GM18508 (cell line): Measurements from ENCODE around the gene ZBTB17.
"Not testable (repeated sequence)": the region's sequence is repeated elsewhere in the genome, so short reads cannot be mapped to it uniquely, and the experiment has no call there.

Experiments
- ATAC-seq: cut with Tn5 transposase; IDR thresholded peaks from one replicate; pipeline ENCODE4 v1.9.1; 2021; ENCODE audit warnings: moderate number of reproducible peaks; ENCODE audit not compliant: insufficient read depth, unreplicated experiment

Gene ZBTB17

DNA sequence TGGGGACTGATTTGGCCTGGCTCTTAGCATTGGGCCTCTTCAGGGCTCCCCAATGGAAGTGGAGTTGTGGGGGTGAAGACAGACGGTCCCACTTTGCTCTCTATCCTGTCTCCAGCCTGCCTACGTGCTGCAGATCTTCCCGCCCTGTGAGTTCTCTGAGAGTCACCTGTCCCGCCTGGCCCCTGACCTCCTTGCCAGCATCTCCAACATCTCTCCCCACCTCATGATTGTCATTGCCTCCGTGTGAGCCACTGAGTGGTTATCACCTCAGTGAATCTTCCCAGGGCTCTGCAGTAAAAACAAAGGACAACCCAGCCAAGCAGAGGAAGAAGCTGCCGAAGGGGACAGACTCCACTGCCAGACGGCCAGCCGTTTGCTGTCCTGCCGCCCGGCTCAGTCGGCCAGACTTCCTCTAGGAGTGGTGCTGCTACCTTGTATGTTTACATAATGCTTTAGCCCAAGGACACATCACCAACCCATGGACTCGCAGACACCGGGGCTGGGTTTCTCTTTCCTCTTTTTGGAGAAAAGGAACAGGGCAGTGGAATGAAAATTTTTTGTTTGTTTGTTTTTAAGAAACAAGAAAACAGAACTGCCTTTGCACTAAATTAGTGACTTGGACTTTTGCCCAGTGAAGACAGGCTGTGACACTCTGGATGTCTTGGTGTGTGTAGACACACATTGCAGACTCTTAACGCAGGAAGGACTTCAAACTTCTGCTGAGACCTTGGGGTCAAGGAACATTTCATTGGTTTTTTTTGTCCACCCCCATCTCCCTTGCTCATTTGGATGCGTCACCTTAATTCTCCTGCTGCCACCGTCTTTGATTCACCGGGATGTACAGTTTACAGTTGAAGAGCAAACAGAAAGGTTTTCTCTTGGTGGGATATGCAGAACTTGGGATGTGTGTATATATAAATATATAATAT, 36.5 kb downstream of the ZBTB17 start:
- ATAC-seq, result no peak

DNA sequence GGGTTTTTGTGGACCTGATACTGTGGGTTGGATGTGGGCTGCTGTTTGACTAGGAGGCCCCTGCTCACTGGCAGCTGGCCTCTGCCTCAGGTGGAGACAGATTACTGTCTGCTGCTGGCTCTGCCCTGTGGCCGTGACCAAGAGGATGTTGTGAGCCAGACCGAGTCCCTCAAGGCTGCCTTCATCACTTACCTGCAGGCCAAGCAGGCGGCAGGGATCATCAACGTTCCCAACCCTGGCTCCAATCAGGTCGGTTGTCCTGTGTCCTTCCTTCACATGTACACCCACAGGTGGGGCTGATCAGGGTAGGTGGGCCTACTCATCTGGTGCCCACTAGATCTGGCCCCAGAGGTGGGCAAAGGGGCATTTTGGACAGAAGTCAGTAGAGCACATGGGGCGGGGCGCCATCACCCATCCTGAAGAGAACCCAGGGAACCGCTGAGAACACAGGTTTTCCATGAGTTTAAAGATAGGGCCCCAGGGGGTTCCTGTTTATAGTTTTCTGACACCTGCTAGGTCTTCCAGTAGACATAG, 37.2 kb downstream of the ZBTB17 start:
- ATAC-seq, result no peak

DNA sequence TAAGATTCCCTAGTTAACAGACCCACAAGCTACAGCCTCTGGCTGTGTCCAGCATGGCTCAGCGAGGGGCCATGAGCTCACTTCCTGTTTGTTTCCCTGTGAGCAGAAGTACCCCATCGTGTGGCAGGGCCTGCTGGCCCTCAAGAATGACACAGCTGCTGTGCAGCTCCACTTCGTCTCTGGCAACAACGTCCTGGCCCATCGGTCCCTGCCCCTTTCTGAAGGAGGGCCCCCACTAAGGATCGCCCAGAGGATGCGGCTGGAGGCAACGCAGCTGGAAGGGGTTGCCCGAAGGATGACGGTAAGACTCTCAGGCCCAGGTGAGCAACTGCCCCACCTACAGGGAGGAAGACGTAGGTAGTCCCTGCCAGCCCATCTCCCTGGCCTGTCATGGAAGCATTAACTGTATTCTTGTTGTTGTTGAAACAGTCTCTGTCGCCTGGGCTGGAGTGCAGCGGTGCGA, 38.2 kb downstream of the ZBTB17 start:
- ATAC-seq, result no peak

DNA sequence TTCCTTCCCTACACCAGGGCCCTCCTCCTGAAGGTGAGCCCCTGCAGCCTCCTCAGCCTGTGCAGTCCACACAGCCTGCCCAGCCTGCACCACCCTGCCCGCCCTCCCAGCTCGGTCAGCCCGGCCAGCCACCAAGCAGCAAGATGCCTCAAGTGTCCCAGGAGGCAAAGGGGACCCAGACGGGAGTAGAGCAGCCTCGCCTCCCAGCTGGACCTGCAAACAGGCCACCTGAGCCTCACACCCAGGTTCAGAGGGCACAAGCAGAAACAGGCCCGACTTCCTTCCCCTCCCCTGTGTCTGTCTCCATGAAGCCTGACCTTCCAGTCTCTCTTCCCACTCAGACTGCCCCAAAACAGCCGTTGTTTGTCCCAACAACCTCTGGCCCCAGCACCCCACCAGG, 38.8 kb downstream of the ZBTB17 start:
- ATAC-seq, result no peak

DNA sequence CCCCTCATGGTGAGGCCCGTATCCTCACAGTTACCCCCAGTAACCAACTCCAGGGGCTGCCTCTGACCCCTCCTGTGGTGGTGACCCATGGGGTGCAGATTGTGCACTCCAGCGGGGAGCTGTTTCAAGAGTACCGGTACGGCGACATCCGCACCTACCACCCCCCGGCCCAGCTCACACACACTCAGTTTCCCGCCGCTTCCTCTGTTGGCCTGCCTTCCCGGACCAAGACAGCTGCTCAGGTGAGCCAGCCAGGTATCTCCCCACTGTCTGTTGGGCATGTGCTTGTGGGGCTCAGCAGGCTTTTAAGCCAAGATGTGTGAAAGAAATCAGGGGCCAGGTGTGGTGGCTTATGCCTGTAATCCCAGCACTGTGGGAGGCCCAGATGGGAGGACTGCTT, 39.9 kb downstream of the ZBTB17 start:
- no peak for ATAC-seq

DNA sequence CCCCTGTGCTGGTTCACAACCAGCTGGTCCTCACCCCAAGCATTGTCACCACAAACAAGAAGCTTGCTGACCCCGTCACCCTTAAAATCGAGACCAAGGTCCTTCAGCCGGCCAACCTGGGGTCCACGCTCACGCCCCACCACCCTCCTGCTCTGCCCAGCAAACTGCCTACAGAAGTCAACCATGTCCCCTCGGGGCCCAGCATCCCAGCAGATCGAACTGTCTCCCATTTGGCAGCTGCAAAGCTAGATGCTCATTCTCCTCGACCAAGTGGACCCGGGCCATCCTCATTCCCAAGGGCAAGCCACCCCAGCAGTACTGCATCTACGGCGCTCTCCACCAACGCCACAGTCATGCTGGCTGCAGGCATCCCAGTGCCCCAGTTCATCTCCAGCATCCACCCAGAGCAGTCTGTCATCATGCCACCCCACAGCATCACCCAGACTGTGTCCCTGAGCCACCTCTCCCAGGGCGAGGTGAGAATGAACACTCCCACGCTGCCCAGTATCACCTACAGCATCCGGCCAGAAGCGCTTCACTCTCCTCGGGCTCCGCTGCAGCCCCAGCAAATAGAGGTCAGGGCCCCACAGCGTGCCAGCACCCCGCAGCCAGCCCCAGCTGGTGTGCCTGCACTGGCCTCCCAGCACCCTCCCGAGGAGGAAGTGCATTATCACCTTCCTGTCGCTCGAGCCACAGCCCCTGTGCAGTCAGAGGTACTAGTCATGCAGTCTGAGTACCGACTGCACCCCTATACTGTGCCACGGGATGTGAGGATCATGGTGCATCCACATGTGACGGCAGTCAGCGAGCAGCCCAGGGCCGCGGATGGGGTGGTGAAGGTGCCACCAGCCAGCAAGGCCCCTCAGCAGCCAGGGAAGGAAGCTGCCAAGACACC, 40.6 kb downstream of the ZBTB17 start:
- ATAC-seq, result no peak

DNA sequence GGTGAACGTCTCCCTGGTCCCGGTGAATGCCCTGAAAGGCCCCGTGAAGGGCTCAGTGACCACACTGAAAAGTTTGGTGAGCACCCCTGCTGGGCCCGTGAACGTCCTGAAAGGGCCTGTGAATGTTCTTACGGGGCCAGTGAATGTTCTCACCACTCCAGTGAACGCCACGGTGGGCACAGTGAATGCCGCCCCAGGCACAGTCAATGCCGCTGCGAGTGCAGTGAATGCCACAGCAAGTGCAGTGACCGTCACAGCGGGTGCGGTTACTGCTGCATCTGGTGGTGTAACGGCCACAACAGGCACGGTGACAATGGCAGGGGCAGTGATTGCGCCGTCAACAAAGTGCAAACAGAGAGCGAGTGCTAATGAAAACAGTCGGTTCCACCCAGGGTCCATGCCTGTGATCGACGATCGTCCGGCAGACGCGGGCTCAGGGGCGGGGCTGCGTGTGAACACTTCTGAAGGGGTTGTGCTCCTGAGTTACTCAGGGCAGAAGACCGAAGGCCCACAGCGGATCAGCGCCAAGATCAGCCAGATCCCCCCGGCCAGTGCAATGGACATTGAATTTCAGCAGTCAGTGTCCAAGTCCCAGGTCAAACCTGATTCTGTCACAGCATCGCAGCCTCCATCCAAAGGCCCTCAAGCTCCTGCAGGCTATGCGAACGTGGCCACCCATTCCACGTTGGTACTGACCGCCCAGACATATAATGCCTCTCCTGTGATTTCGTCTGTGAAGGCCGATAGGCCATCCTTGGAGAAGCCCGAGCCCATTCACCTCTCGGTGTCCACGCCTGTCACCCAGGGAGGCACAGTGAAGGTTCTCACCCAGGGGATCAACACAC, 41.5 kb downstream of the ZBTB17 start:
- no peak for ATAC-seq

DNA sequence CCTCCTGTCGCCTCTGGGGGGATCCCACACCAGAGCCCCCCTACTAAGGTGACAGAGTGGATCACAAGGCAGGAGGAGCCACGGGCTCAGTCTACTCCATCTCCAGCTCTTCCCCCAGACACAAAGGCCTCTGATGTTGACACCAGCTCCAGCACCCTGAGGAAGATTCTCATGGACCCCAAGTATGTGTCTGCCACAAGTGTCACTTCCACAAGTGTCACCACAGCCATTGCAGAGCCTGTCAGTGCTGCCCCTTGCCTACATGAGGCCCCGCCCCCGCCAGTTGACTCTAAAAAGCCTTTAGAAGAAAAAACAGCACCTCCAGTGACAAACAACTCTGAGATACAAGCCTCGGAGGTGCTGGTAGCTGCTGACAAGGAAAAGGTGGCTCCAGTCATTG, 42.2 kb downstream of the ZBTB17 start:
- ATAC-seq, result no peak

DNA sequence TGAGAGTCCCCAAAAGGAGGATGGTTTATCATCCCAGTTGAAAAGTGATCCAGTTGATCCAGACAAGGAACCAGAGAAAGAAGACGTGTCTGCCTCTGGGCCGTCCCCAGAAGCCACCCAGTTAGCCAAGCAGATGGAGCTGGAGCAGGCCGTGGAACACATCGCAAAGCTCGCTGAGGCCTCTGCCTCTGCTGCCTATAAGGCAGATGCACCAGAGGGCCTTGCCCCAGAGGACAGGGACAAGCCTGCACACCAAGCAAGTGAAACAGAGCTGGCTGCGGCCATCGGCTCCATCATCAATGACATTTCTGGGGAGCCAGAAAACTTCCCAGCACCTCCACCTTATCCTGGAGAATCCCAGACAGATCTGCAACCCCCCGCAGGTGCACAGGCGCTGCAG, 43.3 kb downstream of the ZBTB17 start:
- ATAC-seq, result no peak

DNA sequence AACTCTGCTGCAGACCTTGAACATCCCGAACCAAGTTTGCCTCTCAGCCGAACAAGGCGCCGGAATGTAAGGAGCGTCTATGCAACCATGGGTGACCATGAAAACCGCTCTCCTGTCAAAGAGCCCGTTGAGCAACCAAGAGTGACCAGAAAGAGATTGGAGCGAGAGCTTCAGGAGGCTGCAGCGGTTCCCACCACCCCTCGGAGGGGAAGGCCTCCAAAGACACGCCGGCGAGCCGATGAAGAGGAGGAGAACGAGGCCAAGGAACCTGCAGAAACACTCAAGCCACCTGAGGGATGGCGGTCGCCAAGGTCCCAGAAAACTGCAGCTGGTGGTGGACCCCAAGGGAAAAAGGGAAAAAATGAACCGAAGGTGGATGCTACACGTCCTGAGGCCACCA, 44.0 kb downstream of the ZBTB17 start:
- ATAC-seq, result no peak

DNA sequence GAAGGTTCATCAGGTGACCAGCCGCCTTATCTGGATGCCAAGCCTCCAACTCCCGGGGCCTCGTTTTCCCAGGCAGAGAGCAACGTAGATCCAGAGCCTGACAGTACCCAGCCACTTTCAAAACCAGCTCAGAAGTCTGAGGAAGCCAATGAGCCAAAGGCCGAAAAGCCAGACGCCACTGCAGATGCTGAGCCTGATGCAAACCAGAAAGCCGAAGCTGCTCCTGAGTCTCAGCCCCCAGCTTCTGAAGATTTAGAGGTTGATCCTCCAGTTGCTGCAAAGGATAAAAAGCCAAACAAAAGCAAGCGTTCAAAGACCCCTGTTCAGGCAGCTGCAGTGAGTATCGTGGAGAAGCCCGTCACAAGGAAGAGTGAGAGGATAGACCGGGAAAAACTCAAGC, 44.5 kb downstream of the ZBTB17 start:
- ATAC-seq, result no peak

DNA sequence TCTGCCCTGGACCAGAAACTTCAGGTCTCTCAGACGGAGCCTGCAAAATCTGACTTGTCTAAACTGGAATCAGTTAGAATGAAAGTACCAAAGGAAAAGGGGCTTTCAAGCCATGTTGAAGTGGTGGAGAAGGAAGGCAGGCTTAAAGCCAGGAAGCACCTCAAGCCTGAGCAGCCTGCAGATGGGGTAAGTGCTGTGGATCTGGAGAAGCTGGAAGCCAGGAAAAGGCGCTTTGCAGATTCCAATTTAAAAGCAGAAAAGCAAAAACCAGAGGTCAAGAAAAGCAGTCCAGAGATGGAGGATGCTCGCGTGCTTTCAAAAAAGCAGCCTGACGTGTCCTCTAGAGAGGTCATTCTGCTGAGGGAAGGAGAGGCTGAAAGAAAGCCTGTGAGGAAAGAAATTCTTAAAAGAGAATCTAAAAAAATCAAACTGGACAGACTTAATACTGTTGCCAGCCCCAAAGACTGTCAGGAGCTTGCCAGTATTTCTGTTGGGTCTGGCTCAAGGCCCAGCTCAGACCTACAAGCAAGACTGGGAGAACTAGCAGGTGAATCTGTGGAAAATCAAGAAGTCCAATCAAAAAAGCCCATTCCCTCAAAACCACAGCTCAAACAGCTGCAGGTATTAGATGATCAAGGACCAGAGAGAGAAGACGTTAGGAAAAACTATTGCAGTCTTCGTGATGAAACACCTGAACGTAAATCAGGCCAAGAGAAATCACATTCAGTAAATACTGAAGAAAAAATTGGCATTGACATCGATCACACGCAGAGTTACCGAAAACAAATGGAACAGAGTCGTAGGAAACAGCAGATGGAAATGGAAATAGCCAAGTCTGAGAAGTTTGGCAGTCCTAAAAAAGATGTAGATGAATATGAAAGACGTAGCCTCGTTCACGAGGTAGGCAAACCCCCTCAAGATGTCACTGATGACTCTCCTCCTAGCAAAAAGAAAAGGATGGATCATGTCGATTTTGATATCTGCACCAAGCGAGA, 46.6 kb downstream of the ZBTB17 start:
- no peak for ATAC-seq

DNA sequence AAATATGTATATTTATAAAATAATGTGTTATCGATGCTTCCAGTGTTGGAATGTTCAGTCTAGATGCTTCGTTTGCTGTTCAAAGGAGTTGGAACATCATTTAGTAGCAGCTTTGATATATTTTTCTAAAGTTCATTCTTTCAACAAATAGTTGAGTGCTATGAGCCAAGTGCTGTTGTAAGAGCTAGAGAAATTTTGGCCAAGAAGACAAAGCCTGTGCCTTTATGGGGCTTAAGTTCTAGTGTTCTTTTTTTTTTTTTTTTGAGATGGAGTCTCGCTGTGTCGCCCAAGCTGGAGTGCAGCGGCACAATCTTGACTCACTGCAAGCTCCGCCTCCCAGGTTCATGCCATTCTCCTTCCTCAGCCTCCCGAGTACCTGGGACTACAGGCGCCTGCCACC, 49.5 kb downstream of the ZBTB17 start:
- not testable (repeated sequence) for ATAC-seq

DNA sequence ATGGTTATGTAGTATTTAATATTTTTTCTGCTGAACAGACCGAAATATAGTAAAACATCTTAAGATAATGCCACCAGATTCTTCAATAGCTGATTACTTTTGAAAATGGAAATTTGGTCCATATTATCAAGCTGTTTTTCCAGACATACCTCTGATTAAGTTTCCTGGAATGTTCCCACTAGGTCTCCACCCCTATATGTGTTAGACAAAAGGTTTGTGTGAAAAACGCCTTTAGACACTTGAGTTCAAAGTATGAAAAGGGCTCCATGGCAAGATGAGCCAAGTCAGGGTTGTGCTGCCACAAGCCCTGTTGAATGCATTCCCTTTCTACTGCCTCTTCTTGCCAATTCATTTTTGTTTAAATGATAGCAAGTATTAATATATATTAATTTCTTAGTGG, 52.7 kb downstream of the ZBTB17 start:
- no peak for ATAC-seq

DNA sequence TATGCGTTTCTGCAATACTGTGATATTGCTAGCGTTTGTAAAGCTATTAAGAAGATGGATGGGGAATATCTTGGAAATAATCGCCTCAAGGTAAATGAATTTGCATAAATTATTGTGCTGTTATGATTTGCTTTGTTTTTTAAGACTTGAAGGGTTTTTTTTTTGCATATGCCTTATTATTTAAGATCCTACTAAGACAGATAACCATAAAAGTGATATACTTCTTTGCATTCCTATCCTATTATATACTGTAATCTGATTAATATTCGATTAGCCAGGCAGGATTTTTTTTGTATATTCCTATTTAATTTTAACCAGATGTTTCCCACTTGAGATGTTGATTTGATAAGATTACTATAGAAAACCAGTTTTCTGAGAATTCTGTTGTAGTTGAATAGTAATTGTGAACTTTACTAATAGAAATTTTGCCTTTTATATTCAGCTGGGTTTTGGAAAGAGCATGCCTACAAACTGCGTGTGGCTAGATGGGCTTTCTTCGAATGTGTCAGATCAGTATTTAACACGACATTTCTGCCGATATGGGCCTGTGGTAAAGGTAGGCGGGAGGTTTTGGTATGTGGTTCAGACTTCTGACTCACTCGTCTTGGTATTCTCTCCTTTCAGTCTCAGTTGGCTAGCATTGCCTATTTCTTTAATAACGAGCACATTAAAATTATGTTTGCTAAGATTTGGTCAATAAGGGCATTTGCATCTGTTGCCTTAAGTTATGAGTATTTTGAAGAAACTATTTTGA, 56.8 kb downstream of the ZBTB17 start:
- no peak for ATAC-seq

DNA sequence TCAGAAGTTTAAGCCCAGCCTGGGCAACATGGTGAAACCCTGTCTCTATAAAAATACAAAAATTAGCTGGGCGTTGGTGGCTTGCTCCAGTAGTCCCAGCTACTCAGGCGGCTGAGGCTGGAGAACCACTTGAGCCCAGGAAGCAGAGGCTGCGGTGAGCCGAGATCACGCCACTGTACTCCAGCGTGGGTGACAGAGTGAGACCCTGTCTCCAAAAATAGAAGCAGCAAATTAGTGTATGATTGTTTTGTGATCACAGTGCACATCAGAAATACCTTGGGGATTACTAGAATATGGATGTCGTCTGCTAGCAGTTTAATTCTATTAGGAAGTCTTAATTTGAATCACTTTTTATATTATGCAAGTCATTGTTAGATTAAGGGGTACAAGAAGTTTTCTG, 59.0 kb downstream of the ZBTB17 start:
- ATAC-seq, result no peak

DNA sequence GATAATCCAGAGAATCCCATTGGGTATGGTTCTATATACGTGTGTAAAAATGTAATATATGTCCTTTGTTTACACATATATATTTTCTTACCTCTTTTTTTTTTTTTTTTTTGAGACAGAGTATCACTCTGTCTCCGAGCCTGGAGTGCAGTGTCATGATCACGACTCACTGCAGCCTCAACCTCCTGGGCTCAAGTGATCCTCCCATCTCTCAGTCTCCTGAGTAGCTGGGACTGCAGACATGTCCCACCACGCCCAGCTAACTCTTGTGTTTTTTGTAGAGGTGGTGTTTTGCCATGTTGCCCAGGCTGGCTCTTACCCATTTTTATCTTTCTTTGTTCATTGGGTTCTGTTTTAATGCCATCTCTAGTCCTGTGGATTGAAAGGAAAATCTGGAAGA, 59.5 kb downstream of the ZBTB17 start:
- ATAC-seq, result no peak

DNA sequence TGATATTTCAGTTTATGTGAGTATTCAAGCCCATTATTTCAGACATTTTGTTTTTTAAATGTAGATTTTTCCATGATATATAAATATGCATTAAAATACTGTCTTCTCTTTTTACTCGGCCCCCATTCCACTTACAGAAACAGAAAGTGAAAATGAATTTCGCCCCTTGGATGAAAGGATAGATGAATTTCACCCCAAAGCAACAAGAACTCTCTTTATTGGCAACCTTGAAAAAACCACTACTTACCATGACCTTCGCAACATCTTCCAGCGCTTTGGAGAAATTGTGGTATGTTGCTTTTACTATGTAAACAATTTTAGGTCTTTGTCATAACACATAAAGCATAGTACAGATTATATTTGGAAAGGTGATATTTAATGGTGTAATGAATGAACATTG, 59.9 kb downstream of the ZBTB17 start:
- ATAC-seq, result no peak
